HEK293 (cell line): ENCODE data around the gene ZNF865.

Experiments
- CTCF ChIP-seq: fragments of 450-650 bp; formaldehyde crosslinking; IDR thresholded peaks from 2 replicates; pipeline ENCODE4 v1.5.1; 2016; ENCODE audit warnings: missing biosample characterization, missing genetic modification characterization
- HOXD13 ChIP-seq: sonication (generic); formaldehyde crosslinking; IDR thresholded peaks from 2 replicates; pipeline ENCODE4 v1.8.0; 2022; ENCODE audit warnings: missing genetic modification reagents, borderline replicate concordance
- YY2 ChIP-seq: fragments of 450-650 bp; formaldehyde crosslinking; IDR thresholded peaks from 2 replicates; pipeline ENCODE4 v1.5.1; 2016; ENCODE audit warnings: missing biosample characterization, missing genetic modification characterization
- ZBTB8A ChIP-seq: fragments of 450-650 bp; formaldehyde crosslinking; IDR thresholded peaks from 2 replicates; pipeline ENCODE4 v1.5.1; 2016; ENCODE audit warnings: missing biosample characterization, missing genetic modification characterization
- ZNF146 ChIP-seq: fragments of 450-650 bp; formaldehyde crosslinking; IDR thresholded peaks from 2 replicates; pipeline ENCODE4 v1.5.1; 2016; ENCODE audit warnings: missing biosample characterization, missing genetic modification characterization
- ZNF18 ChIP-seq: fragments of 450-650 bp; formaldehyde crosslinking; IDR thresholded peaks from 2 replicates; pipeline ENCODE4 v1.5.1; 2016; ENCODE audit warnings: missing biosample characterization, missing genetic modification characterization
- ZNF274 ChIP-seq, 2 experiments: fragments of 200-500 bp in 1 of 2; fragments of 450-650 bp in 1 of 2; sonication (Bioruptor generic) in 1 of 2; formaldehyde crosslinking in 1 of 2; IDR thresholded peaks; 2 replicates each; pipeline versions ENCODE4 v1.5.1 to v1.6.1; 2014 to 2016; ENCODE audit warnings: borderline replicate concordance in 1 of 2, inconsistent platforms in 1 of 2, low read length in 1 of 2, missing biosample characterization in 1 of 2, missing genetic modification characterization in 1 of 2
- ZNF521 ChIP-seq: fragments of 450-650 bp; formaldehyde crosslinking; IDR thresholded peaks from 2 replicates; pipeline ENCODE4 v1.5.1; 2017; ENCODE audit warnings: missing biosample characterization, mild to moderate bottlenecking, missing genetic modification characterization
- ZNF549 ChIP-seq: fragments of 450-650 bp; IDR thresholded peaks from 2 replicates; pipeline ENCODE4 v1.5.1; 2018; ENCODE audit warnings: missing biosample characterization, missing genetic modification characterization, mild to moderate bottlenecking, inconsistent platforms, moderate library complexity
- ZNF777 ChIP-seq: fragments of 450-650 bp; formaldehyde crosslinking; IDR thresholded peaks from 2 replicates; pipeline ENCODE4 v1.5.1; 2017; ENCODE audit warnings: missing biosample characterization, missing genetic modification characterization, borderline replicate concordance
- ZNF785 ChIP-seq: fragments of 450-650 bp; formaldehyde crosslinking; IDR thresholded peaks from 2 replicates; pipeline ENCODE4 v1.5.1; 2016; ENCODE audit warnings: missing biosample characterization, missing genetic modification characterization
- ZSCAN30 ChIP-seq: fragments of 450-650 bp; IDR thresholded peaks from 2 replicates; pipeline ENCODE4 v1.5.1; 2018; ENCODE audit warnings: missing biosample characterization, mild to moderate bottlenecking, missing genetic modification characterization, moderate library complexity

- TF ChIP-seq ZBTB8A (no peak), ZNF785 (tag by site-specific recombination) (no peak), CTCF (tag by site-specific recombination) (no peak), ZNF274 (IDR thresholded peaks at IDR 0.05; ENCODE audit: low read length) (no peak), ZNF274 (tag by site-specific recombination; IDR thresholded peaks at IDR 0.05; ENCODE audit: borderline replicate concordance) (no peak), ZNF549 (no peak), HOXD13 (CRISPR knock-in tag) (no peak), YY2 (tag by site-specific recombination) (no peak), ZNF18 (tag by site-specific recombination) (no peak), ZNF777 (tag by site-specific recombination) (no peak), ZNF146 (tag by site-specific recombination) (no peak), ZNF521 (tag by site-specific recombination) (no peak), ZSCAN30 (no peak)
These were observed 40.0 kb downstream of the ZNF865 start for GRCh38 chr19:55645512-55645881.
